GM18907 (cell line): ENCODE data around the gene LMOD1.
"Not testable (repeated sequence)": the region's sequence is repeated elsewhere in the genome, so short reads cannot be mapped to it uniquely, and the experiment has no call there.

ENCODE experiments used
- ATAC-seq: cut with Tn5 transposase; IDR thresholded peaks from one replicate; pipeline ENCODE4 v1.9.1; 2021; ENCODE audit warnings: mild to moderate bottlenecking, moderate library complexity; ENCODE audit not compliant: unreplicated experiment

The LMOD1 gene

GRCh38 chr1:201917362-201918033 is 28.9 kb downstream of the LMOD1 start:
- ATAC-seq = no peak

DNA sequence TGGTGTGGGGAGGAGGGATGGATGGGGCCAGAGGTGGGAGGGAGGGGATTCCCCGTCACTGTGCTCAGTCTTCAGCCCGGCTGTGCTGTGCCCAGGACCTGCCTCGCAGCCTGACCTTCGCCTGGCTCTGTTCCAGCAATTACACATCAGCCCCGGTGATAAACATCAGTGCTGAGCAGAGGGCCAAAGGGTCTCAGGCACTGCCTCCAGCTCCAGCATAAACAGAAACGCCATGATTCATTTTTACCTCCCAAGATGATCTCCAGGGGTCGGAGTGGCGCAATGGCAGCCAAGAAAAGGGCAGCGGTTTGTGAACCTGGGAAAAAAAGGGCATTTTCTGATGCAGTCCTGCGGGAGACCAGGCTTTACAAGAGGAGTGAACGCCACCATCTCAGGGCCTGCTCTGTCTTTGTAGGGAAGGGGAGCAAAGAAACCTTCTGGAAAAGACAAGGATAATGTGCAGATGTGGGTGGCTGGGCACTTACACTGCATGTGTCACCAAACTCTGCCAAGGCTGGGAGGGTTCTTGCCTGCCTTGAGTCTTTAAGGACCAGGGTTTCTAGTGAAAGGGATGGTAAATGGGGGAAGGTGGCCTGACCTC is 29.6 kb downstream of the LMOD1 start:
- ATAC-seq = no peak

GRCh38 chr1:201914456-201915235 is 31.7 kb downstream of the LMOD1 start:
- no peak for ATAC-seq

GRCh38 chr1:201912832-201913231 is 33.5 kb downstream of the LMOD1 start:
- ATAC-seq = no peak

GRCh38 chr1:201911826-201912571 is 34.3 kb downstream of the LMOD1 start:
- no peak for ATAC-seq

DNA sequence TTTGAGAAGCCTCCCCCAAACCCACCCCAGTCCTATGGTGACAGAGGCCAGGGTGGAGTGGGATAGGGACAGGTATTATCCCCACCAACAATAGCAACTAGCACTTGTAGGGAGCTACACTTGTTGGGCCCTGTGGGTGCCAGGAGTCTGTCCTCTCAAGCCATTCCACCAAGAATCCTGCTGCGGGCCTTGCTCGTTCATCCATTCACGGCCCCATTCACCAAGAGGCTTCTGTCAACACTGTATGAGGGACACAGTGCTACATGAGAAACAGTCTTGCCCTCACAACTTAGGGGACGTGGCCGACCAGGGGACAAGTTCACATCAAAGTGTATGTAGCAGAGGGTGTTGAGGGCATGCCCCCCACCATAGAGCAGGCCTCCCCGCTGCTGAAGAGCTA is 38.7 kb downstream of the LMOD1 start:
- no peak for ATAC-seq

DNA sequence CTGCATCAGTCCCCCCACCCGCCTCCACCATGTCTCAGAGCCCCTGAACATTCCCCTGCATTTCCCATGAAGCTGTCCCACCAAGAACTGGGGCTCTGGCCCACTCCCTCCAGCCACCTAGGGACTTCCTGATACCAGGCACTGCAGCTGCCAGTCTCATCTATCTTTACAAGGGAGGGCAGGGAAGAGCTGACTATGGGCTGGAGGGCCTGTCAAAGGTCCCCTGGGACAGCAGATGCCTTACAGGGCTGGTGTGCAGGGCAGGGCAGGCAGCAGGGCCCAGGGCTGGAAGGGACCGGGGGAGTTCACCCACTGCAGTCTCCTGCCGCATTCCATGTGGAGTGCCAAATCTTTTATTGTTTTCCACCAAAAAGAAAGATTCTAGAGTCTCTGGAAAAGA is 40.0 kb downstream of the LMOD1 start:
- ATAC-seq = no peak

GRCh38 chr1:201905234-201905890 is 41.0 kb downstream of the LMOD1 start:
- ATAC-seq = no peak

- ATAC-seq = no peak
These were observed 41.8 kb downstream of the LMOD1 start for GRCh38 chr1:201904579-201904978.

GRCh38 chr1:201903135-201903534 is 43.2 kb downstream of the LMOD1 start:
- ATAC-seq = no peak

DNA sequence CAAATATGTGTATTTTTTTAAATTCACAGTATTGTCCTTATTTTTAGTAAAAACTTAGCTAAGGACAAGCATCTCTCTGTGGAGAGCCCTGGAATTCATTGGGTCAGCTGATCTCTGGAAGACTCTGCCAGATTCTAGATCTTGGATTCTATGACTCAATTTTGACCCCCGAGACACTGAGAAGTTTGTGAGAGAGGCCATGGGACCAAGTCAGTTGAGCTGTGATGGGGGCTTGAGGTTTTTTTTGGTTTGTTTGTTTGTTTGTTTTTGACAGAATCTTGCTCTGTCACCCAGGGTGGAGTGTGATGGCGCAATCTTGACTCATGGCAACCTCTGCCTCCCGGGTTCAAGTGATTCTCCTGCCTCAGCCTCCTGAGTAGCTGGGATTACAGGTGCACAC is 44.1 kb downstream of the LMOD1 start:
- ATAC-seq = no peak

DNA sequence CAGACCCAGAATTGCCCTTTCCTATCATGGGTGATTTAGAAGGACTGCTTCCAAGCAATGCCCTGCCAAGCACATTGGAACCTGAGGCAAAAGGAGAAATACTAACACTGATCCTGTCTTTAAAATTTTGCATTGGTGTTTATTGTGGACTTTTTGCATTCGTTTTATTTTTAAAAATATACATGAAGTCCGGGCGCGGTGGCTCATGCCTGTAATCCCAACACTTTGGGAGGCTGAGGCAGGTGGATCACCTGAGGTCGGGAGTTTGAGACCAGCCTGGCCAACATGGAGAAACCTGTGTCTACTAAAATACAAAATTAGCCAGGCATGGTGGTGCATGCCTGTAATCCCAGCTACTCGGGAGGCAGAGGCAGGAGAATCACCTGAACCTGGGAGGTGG is 45.3 kb downstream of the LMOD1 start:
- not testable (repeated sequence) for ATAC-seq

DNA sequence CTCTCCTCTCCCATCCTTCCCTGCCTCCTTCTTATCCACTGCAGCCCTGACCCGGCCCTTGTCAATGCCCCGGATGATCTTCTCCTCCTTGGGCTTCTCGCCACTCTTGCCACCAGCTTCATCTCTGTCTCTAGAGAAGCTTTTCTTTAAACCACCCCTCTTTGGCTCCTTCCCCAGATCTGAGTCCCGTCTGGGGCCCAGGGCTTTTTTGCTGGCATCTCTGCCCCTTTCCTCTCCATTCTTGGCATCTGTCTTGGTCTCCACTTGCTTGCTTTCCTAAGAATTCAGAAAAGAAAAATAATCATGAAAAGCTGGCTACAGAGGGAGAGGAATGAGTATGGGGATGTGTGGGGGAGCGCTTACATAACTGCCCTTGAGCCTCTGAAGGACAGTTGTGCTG is 45.9 kb downstream of the LMOD1 start:
- ATAC-seq = no peak

DNA sequence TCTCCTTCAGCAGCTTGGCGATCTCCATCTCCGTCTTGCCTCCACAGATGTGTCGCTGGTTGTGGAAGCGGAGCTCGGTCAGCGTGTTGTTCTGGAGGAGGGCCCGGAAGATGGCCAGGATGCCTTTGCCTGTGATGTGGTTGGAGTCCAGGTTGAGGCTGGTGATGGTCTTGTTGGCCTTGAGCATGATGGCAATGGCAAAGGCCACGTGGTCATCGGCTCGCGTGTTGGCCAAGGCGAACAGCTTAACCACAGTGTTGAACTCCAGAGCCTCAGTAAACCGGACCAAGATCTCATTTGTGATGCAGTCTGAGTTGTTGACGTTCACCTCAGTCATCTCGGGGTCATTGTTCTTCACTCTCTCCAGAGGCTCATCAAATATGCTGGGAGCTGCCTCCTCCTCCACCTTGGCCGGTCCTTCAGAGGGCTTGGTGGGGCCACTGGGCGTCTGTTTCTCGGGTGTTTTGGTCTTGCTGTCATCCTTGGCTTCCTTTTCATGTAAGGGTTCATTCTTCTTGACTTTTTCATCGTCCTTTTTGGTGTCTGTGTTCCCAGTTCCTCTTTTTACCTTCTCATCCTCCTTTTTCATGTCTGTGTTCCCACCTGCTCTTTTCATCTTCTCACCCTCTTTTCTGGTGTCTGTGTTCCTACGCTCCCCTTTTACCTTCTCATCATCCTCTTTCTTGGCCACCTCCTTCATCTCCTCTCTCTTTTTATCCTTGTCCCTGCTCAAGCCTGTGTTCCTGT is 46.5 kb downstream of the LMOD1 start:
- no peak for ATAC-seq

GRCh38 chr1:201898992-201899391 is 47.4 kb downstream of the LMOD1 start:
- no peak for ATAC-seq

DNA sequence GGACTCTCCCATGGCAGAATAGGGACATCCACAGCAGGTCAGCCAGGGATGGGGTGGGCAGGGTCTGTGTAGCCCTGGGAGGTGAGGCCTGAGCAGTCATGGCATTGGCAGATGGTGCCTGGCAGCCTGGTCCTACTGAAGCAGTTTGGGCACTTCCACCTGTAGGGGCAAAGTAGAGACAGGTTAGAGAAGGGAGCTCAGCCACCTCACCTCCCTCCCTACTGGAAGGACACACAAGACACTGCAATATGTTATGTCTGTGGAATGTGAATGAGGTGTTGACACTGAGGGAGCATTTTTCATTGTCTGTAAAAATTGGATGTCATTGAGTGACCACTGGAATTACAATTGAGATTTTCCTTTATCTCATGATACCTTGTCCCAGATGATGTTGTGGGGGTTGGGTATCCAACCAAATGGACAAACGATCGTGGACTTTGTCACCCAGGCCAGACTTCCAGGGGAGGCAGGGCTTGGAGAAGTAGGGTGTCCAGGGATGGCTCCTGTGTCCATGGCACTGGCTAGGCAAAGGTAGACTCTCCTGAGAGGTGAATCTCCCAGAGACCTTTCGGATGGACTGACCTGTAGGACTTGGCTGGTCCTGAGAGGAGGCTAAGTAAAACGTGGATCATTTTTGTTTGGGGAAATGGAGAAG is 48.0 kb downstream of the LMOD1 start:
- no peak for ATAC-seq

DNA sequence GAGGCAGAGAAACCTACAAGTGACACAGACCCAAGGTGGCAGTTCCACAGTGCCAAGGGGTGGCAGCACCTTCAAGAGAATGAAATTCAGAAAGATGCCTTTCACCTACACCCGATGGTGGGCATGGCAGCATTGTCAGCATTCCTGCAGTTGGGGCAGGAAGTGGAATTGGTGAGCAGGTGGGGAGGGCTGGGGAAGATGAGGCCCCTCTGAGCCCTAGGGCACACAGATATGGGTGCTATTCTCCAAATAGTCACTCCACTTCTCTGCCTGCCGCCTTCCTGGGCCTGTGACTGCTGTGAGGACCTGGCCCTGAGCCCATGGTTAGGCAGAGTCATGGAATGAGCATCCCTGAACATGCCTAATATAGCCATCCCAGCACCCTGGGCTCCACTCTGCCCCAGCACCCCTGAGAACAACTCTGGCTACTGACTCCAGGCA is 49.4 kb downstream of the LMOD1 start:
- ATAC-seq = no peak

- no peak for ATAC-seq
These were observed 50.2 kb downstream of the LMOD1 start for GRCh38 chr1:201895913-201896807.
